ENCODE data around the gene RNF144B. TPM values are rescaled to one million over a fixed set of nuclear protein-coding genes. Genes with fewer than 3 reads are reported as not detected.

The RNF144B gene
- total and polyA plus RNA-seq, 2 experiments from 2014 or later = 4.2 to 9.0 TPM

- TF ChIP-seq ZNF462 (CRISPR knock-in tag; IDR thresholded peaks at IDR 0.05) (no peak), EZH2phosphoT487 (IDR thresholded peaks at IDR 0.05; ENCODE audit: unreplicated experiment) (no peak), CREB1 (CRISPR knock-in tag; IDR thresholded peaks at IDR 0.05; ENCODE audit: low read depth) (no peak), ZNF114 (CRISPR knock-in tag; IDR thresholded peaks at IDR 0.05) (no peak), EZH2 (IDR thresholded peaks at IDR 0.05; ENCODE audit: low read depth, unreplicated experiment) (no peak)
Observed at GRCh38 chr6:18509871-18510643, 122.9 kb downstream of the RNF144B start (continued).

GRCh38 chr6:18510644-18511033 lies 123.5 kb downstream of the RNF144B start:
- no peak overlapping the region for H3K27ac ChIP-seq (ENCODE audit: low read depth)
- no peaks in the 10 kb centered on the region for H3K9me3 Mint-ChIP-seq
- H3K27ac Mint-ChIP-seq = no peak overlapping the region
- TF ChIP-seq CREB1 (CRISPR knock-in tag; IDR thresholded peaks at IDR 0.05; ENCODE audit: low read depth) (no peak), JUNB (IDR thresholded peaks at IDR 0.05; ENCODE audit: unreplicated experiment) (no peak), EZH2 (IDR thresholded peaks at IDR 0.05; ENCODE audit: low read depth, unreplicated experiment) (no peak), STAT1 (IDR thresholded peaks at IDR 0.05; ENCODE audit: unreplicated experiment) (no peak), ZNF462 (CRISPR knock-in tag; IDR thresholded peaks at IDR 0.05) (no peak)

More at GRCh38 chr6:18510644-18511033, 123.5 kb downstream of the RNF144B start:
- Histone ChIP-seq H3K4me1 (ENCODE audit: insufficient read depth) (no peaks in the 10 kb centered on the region; the same call in 1 of the 2 replicates), H3K27me3 (ENCODE audit: insufficient read depth) (no peaks in the 10 kb centered on the region), H3K36me3 (ENCODE audit: insufficient read depth) (no peaks in the 10 kb centered on the region), H4K20me1 (replicated peaks; ENCODE audit: insufficient read depth) (no peaks in the 10 kb centered on the region), H2AFZ (no peak overlapping the region), H3K4me2 (no peak overlapping the region), H3K4me3 (no peak overlapping the region), H3K79me2 (replicated peaks; ENCODE audit: insufficient read depth) (no peaks in the 10 kb centered on the region), H3F3A (replicated peaks; ENCODE audit: low read depth) (no peaks in the 10 kb centered on the region), H3K9me2 (ENCODE audit: insufficient read depth) (0 out of 2 replicates have a peak, but pooled peaks cover 3% of the 10 kb centered on the region)
- ATAC-seq (no peak), DNase-seq (ENCODE audit: low spot score) (no peak)
- no peak overlapping the region for H3K4me3 Mint-ChIP-seq
- peaks cover 4% of the 10 kb centered on the region for H3K27me3 Mint-ChIP-seq (ENCODE audit: insufficient read depth, low read depth, poor library complexity)
- peaks cover 11% of the 10 kb centered on the region for H3K4me1 Mint-ChIP-seq
- no peaks in the 10 kb centered on the region for H3K36me3 Mint-ChIP-seq (ENCODE audit: low read depth)
